ENCODE measurements around the gene ZBTB40.
A peak's percentile ranks its signal among the peaks of the same experiment; 100 is the strongest.

ZBTB40 gene

GRCh38 chr1:22410401-22410800 lies 41.2 kb upstream of the ZBTB40 start:
- DNase-seq (ENCODE audit: low read depth), result no peak

GRCh38 chr1:22410928-22411495 lies 40.6 kb upstream of the ZBTB40 start:
- DNase-seq (ENCODE audit: low read depth), result no peak
- H3K4me3 ChIP-seq (ENCODE audit: control insufficient read depth, low read depth, low read length), result no peak overlapping the region
- TF ChIP-seq CTCF (conservative IDR thresholded peaks at IDR 0.05; ENCODE audit: control insufficient read depth, insufficient read depth, low read depth, low read length), result no peak

More at GRCh38 chr1:22410401-22410800, 41.2 kb upstream of the ZBTB40 start:
- H3K4me3 ChIP-seq (ENCODE audit: control insufficient read depth, low read depth, low read length), result no peak overlapping the region
- TF ChIP-seq CTCF (conservative IDR thresholded peaks at IDR 0.05; ENCODE audit: control insufficient read depth, insufficient read depth, low read depth, low read length), result no peak

DNA sequence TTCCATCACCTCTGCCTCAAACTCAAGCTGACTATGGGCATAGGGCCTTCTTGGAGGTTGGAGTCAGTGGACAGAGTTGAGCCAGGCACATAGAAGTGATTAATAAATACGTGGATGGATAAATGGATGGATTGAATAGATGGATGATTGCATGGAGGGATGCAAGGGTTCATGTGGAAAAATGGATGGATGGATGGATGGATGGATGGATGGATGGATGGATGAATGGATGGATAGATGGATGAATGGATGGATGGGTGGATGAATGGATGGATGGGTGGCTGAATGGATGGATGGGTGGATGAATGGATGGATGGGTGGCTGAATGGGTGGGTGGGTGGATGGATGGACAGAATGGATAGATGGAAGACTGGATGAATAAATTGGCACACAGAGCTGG lies 40.1 kb upstream of the ZBTB40 start:
- DNase-seq (ENCODE audit: low read depth), result no peak
- no peak overlapping the region for H3K4me3 ChIP-seq (ENCODE audit: control insufficient read depth, low read depth, low read length)
- TF ChIP-seq CTCF (conservative IDR thresholded peaks at IDR 0.05; ENCODE audit: control insufficient read depth, insufficient read depth, low read depth, low read length), result no peak

- no peak for TF ChIP-seq CTCF (conservative IDR thresholded peaks at IDR 0.05; ENCODE audit: control insufficient read depth, insufficient read depth, low read depth, low read length)
- no peak overlapping the region for H3K4me3 ChIP-seq (ENCODE audit: control insufficient read depth, low read depth, low read length)
- peak; percentile 40 for DNase-seq (ENCODE audit: low read depth)
Measured at GRCh38 chr1:22412932-22413727, 38.5 kb upstream of the ZBTB40 start.

GRCh38 chr1:22413799-22414198 lies 37.9 kb upstream of the ZBTB40 start:
- no peak for DNase-seq (ENCODE audit: low read depth)
- TF ChIP-seq CTCF (conservative IDR thresholded peaks at IDR 0.05; ENCODE audit: control insufficient read depth, insufficient read depth, low read depth, low read length), result no peak
- no peak overlapping the region for H3K4me3 ChIP-seq (ENCODE audit: control insufficient read depth, low read depth, low read length)

DNA sequence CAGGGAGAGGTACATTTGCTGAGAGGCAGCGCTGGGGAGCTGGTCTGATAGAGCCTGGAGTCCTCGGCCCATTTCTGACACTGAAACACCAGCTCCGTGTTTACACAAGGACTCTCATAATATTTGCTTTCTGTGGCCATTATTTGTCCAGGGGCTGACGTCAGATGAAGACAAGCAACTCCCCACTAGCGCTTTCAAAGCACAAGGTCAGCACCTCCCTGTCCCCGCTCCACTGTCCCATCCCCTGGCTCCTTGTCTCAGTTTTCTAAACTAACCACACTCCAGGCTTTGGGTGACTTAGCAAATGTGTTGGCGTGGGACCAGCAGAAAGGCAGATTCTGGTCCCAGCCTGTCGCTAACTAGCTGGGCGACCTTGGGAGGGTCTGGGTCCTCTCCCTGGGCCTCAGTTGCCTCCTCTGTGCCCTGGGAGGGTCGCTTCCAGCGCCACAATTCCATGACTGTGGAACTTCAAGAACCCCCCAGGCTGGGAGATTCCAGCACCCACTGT lies 37.4 kb upstream of the ZBTB40 start:
- no peak for DNase-seq (ENCODE audit: low read depth)
- TF ChIP-seq CTCF (conservative IDR thresholded peaks at IDR 0.05; ENCODE audit: control insufficient read depth, insufficient read depth, low read depth, low read length), result no peak

More for the DNA sequence above, 37.4 kb upstream of the ZBTB40 start:
- no peak overlapping the region for H3K4me3 ChIP-seq (ENCODE audit: control insufficient read depth, low read depth, low read length)
